ENCODE results near the gene PA2G4.

The PA2G4 gene

DNA sequence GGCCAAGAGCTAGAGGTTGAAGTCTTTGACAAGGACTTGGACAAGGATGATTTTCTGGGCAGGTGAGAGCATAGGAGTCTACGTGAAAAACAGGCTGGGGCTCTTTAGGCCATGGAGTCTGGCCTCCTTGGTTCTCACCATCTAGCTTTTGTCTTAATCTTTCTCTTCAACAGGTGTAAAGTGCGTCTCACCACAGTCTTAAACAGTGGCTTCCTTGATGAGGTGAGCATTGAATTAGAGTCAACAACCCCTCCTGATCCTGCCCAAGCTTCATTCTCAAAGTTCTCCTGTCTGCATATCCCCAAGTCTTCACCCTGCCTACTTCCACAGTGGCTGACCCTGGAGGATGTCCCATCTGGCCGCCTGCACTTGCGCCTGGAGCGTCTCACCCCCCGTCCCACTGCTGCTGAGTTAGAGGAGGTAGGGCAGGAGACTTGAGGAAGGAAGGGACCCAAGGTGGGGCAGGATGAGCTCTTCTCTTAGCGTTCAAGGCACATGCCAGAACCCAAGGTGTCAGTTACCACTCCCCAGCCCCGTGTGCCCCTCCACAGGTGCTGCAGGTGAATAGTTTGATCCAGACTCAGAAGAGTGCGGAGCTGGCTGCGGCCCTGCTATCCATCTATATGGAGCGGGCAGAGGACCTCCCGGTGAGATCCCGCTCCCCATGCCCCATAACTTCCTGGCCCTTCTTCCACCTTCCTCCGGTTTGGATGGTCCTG, 33.7 kb downstream of the PA2G4 start:
- no peaks in the 10 kb centered on the region for H3K4me1 ChIP-seq (ENCODE audit: insufficient read depth, poor library complexity, severe bottlenecking)
- H3K27ac ChIP-seq (ENCODE audit: poor library complexity, severe bottlenecking): no peak overlapping the region
- H3K4me3 ChIP-seq (ENCODE audit: severe bottlenecking): no peak overlapping the region
- peaks cover 95% of the 10 kb centered on the region for H3K36me3 ChIP-seq (ENCODE audit: low read depth)
- TF ChIP-seq, protein P1, sequence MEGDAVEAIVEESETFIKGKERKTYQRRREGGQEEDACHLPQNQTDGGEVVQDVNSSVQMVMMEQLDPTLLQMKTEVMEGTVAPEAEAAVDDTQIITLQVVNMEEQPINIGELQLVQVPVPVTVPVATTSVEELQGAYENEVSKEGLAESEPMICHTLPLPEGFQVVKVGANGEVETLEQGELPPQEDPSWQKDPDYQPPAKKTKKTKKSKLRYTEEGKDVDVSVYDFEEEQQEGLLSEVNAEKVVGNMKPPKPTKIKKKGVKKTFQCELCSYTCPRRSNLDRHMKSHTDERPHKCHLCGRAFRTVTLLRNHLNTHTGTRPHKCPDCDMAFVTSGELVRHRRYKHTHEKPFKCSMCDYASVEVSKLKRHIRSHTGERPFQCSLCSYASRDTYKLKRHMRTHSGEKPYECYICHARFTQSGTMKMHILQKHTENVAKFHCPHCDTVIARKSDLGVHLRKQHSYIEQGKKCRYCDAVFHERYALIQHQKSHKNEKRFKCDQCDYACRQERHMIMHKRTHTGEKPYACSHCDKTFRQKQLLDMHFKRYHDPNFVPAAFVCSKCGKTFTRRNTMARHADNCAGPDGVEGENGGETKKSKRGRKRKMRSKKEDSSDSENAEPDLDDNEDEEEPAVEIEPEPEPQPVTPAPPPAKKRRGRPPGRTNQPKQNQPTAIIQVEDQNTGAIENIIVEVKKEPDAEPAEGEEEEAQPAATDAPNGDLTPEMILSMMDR (IDR thresholded peaks at IDR 0.05; ENCODE audit: poor library complexity, severe bottlenecking): no peak
- no peaks in the 10 kb centered on the region for H3K27me3 ChIP-seq (ENCODE audit: insufficient read depth, poor library complexity, severe bottlenecking)
- H3K9me3 ChIP-seq (ENCODE audit: severe bottlenecking): no peaks in the 10 kb centered on the region
- DNase-seq (ENCODE audit: low spot score) (no peak), ATAC-seq (ENCODE audit: low read depth) (no peak)

- no peaks in the 10 kb centered on the region for H3K4me1 ChIP-seq (ENCODE audit: insufficient read depth, poor library complexity, severe bottlenecking)
- H3K27ac ChIP-seq (ENCODE audit: poor library complexity, severe bottlenecking): no peak overlapping the region
- H3K4me3 ChIP-seq (ENCODE audit: severe bottlenecking): no peak overlapping the region
- DNase-seq (ENCODE audit: low spot score) (no peak), ATAC-seq (ENCODE audit: low read depth) (no peak; the same call in 2 of the 3 replicates)
- TF ChIP-seq, protein P1 (IDR thresholded peaks at IDR 0.05; ENCODE audit: poor library complexity, severe bottlenecking): no peak
- no peaks in the 10 kb centered on the region for H3K27me3 ChIP-seq (ENCODE audit: insufficient read depth, poor library complexity, severe bottlenecking)
- H3K36me3 ChIP-seq (ENCODE audit: low read depth): peaks cover 75% of the 10 kb centered on the region
- H3K9me3 ChIP-seq (ENCODE audit: severe bottlenecking): no peaks in the 10 kb centered on the region
Observed at GRCh38 chr12:56141946-56142784, 37.8 kb downstream of the PA2G4 start.

- peak; percentile 48; the same call in 2 of the 3 replicates for ATAC-seq (ENCODE audit: low read depth)
- H3K4me1 ChIP-seq (ENCODE audit: insufficient read depth, poor library complexity, severe bottlenecking): no peaks in the 10 kb centered on the region
- no peak overlapping the region for H3K4me3 ChIP-seq (ENCODE audit: severe bottlenecking)
- H3K36me3 ChIP-seq (ENCODE audit: low read depth): peaks cover 65% of the 10 kb centered on the region
- no peak for DNase-seq (ENCODE audit: low spot score)
- H3K9me3 ChIP-seq (ENCODE audit: severe bottlenecking): no peaks in the 10 kb centered on the region
- H3K27me3 ChIP-seq (ENCODE audit: insufficient read depth, poor library complexity, severe bottlenecking): no peaks in the 10 kb centered on the region
- TF ChIP-seq, protein P1 (IDR thresholded peaks at IDR 0.05; ENCODE audit: poor library complexity, severe bottlenecking): no peak
- H3K27ac ChIP-seq (ENCODE audit: poor library complexity, severe bottlenecking): no peak overlapping the region
Observed at GRCh38 chr12:56143217-56143616, 38.9 kb downstream of the PA2G4 start.

GRCh38 chr12:56143870-56144269, 39.5 kb downstream of the PA2G4 start:
- H3K27me3 ChIP-seq (ENCODE audit: insufficient read depth, poor library complexity, severe bottlenecking): no peaks in the 10 kb centered on the region
- TF ChIP-seq, protein P1 (IDR thresholded peaks at IDR 0.05; ENCODE audit: poor library complexity, severe bottlenecking): no peak
- H3K27ac ChIP-seq (ENCODE audit: poor library complexity, severe bottlenecking): no peak overlapping the region
- no peak overlapping the region for H3K4me3 ChIP-seq (ENCODE audit: severe bottlenecking)
- ATAC-seq (ENCODE audit: low read depth) (no peak), DNase-seq (ENCODE audit: low spot score) (no peak)
- peaks cover 58% of the 10 kb centered on the region for H3K36me3 ChIP-seq (ENCODE audit: low read depth)
- H3K9me3 ChIP-seq (ENCODE audit: severe bottlenecking): no peaks in the 10 kb centered on the region
- no peaks in the 10 kb centered on the region for H3K4me1 ChIP-seq (ENCODE audit: insufficient read depth, poor library complexity, severe bottlenecking)

All from RWPE2 (cell line).